Right forelimb (tissue), 1 donor: ENCODE measurements around the gene AGPS.

Source experiments
- DNase-seq: peaks from one replicate; pipeline ENCODE4 v3.0.0-alpha.2; 2018

Gene AGPS

DNA sequence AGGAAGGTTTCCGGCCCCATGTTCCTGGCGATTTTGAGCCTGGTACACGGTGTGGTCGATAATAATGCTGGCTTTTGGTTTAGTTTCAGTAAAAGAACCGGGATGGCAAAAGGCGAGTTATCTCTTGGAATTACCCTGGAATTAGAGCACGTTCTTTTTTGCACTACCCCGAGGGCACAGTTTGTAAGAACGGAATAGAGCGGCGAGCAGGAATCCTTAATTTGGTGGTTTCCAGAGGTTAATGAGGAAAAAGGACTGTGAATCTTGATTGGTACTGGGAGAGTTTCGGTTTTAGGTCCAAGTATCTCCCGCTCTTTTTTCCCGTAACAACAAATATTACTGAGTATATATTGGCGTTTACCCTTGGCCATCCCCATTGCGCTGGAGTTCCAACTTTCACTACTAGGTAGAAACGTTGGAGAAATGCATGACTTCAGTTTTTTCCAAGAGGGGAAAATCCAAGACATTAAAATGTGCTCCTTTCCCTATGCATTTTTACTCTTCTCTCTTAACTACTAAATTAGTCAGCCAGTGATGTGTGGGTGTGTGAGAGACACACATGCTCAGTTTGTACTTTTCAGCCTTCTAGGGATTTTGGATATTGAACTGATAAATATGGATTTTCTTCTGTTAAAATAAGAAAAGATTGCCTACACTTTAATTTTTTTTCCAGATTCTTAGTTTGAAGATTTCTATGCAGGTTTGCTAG lies 160.8 kb downstream of the AGPS start:
- no peak for DNase-seq

DNA sequence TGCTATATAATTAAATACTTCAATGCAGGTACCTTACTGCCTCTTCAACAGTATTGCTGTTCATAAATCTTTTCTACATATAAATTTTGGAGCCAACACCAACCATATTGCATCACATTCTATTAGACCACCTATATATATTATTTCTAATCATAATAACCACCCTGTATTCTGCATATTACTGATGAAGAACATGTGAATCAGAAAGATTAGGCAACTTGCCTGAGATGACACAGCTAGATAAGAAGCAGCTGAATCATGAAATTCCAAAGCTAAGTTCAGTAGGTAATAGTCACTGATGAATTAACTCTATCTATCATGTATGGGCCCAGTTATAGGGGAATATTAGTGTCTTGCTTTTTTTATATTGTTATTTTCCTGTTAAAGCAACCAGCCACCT lies 161.8 kb downstream of the AGPS start:
- no peak for DNase-seq

DNA sequence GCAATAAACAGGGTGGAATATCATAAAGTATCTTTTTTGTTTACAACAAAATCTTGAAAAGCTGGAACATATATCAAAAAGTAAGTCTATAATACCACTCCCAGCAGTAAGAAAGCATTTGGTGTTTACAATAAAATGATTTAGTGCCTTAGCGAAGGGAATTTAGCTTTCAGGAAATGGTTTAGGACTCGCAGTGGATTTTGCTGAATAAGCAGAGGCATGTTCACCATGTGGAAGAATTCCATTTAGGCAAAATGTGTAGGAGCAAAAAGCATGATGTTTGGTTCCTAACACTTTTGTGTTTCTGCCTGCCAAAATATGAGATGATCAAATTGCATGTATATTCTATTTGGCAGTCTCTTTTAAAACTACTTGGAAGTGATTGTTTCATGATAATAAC lies 163.6 kb downstream of the AGPS start:
- DNase-seq = no peak

DNA sequence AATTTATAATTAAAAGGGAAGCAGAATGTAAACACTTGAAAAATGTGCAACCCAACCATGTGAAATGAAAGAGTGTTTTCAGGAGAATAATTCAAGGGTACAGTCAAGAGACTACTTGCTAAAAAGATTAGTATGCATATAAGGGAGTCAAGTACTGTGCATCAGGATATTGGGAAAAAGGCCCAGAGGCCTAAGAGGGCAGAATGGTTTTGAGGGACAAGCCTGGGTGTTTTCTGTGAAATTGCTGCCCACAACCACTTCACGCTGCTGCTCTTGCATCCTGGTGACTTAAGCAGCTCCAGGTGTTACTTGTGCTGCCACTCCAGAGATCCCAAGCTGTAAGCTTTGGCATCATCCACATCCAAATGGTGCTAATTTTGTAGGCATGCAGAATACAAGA lies 165.2 kb downstream of the AGPS start:
- DNase-seq = no peak

DNA sequence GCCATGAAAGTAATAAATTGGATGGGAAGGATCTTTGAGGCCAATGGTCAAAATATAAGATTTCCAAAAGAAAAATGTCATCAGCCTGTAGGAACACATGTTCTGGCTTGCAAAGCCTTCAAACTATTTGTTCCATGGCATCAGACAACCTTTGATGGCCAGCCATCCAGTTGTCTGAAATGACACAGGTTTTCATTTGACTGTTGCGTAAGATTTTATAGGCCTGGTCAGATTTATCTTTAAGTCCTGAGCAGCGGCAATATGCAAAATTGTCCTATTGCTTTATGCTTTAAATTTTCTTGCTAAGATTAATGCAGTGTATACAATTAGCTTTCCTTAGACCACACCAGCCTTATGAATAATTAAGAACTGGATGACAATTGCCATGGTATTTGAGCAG lies 167.1 kb downstream of the AGPS start:
- no peak for DNase-seq

DNA sequence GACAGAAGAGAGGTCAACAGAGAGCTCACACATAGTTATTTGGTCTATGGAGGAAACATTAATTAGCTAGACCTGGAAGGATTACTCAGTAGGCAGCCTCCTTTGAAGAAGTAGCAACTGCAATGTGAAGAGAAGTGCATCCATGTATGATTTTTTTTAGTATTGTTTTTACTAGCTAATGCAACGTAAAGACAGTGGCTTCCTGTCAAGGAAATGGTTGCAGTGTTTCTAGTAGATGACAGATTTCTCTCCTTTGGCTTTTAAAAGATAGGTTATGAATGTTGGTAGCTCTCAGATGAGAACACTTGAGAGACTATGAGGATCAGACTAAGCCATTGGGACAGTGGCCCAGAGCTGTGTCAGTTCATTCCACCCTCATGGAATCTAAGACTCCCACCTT lies 175.8 kb downstream of the AGPS start:
- no peak for DNase-seq

DNA sequence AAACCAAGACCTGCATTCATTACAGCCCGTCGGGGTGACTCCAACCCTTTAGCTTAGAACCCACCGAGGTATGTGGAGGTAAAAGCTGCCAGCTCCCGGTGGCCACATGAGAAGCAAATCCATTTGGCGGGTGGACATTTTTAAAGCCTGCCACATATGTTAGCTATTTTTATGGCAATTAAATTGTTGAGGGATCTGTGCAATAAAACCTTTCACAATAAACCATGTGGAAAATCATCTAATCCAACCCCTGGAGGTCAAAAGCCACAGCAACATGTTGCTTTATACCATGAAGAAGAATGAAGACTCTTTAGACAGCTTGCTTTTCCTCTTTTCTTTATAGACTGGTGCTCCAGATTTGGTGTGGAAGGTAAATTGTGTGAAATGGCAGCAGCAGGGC lies 176.3 kb downstream of the AGPS start:
- no peak for DNase-seq

DNA sequence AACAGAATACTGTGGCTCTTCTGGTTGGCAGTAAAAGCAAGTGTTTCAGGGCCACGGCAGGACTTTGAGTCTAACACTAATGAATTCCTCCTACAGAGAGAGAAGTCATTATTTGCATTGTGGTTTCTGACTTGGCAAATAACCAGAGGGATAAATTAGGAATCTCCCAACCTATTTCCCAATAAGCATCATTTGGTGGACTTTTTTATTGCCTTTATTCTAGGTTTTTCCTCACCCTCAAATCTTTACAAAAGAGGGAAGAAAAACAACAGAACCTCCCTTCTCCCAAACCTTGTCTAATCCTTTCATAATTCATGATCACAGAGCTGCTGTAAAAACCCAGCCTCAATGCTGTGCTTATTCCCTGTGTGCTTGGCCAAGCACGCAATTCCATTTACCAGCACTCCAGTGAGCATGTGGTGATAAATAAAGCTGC lies 179.7 kb downstream of the AGPS start:
- DNase-seq = no peak

DNA sequence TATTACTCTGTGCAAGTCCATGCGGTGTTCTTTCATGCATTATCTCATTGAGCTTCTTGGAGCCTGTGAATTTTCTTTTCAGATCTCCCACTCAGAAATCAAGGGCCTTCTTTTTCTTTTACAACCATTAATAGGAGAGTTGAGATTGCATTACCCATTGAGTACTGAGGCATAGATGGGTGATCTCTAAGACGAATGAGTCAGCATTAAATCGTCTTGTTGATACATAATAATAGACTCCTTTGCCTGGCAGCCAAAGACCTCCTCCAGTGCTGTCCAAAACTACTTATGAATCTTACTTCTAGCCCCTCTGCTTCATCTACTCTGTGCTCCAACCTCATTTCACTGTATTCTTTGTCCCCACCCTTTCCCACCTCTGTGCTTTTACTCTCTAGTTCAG lies 180.5 kb downstream of the AGPS start:
- DNase-seq = no peak

DNA sequence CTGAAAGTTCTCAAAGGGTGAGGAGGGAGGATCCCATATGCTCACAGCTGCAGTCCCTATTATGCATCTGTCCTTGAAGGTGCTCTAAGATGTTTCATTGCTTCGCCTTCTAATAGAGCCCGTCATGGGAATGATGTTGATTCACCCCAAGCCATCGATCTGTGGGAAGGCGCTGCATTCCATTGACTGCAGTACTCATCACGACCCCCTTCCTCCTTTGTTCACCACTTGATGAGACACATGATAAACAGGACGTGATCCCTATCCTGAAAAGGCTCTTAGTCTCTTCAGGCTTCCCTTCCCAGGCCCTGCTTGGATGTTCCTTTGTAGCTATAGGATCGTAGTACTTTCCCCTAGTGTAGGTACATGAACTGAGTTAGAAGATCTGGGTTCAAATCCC lies 181.8 kb downstream of the AGPS start:
- no peak for DNase-seq

DNA sequence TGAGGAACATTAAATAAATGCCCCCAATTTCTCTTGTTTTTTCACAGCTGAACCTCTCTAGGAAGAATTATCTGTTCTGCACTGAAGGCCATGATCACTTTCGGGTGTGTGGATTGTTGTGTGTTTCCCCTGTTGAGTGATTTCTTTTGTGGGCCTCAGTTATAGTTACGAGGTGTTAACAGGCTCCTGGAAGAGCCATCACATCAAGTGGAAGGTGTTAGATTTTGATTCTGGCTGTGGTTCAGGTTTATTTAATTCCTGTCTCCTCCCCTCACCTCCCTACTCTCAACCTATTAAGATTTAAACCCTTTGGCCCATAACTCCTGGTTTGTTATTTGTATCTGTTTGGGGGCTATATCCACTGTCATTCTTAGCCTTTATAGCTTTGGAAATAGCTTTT lies 182.8 kb downstream of the AGPS start:
- DNase-seq = no peak

DNA sequence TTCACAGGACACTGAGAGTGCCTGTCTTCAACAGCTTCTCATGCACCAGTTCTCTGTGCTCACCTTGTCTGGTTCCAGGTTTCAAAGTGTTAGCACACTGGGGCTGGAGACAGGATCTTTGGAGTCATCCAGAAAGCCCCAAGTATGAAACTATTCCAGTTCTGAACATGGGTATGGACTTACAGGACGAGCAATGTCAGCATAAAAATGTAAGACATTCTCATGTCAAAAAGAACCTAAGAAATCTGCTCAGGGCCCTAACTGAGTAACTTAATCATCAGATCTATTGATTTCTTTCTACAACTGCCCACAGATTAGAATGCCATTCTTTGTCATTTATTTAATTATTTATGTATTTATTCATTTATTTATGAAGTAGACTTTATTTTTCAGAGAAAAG lies 184.5 kb downstream of the AGPS start:
- DNase-seq = no peak

DNA sequence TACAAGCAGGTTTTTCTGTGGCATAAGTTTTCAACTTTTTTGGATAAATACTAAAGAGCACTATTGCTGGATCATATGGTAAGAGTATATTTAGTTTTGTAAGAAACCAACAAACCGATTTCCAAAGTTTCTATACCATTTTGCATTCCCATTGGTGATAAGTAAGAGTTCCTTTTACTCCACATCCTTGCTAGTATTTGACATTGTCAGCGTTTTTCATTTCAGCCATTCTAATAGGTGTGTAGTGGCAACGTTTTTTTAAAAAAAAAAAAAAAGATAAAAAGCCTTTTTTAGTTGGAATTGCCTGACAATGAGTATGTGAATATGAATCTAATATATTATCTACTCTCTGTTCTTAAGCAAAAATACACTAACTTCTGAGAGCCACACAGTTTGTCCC lies 185.9 kb downstream of the AGPS start:
- no peak for DNase-seq

DNA sequence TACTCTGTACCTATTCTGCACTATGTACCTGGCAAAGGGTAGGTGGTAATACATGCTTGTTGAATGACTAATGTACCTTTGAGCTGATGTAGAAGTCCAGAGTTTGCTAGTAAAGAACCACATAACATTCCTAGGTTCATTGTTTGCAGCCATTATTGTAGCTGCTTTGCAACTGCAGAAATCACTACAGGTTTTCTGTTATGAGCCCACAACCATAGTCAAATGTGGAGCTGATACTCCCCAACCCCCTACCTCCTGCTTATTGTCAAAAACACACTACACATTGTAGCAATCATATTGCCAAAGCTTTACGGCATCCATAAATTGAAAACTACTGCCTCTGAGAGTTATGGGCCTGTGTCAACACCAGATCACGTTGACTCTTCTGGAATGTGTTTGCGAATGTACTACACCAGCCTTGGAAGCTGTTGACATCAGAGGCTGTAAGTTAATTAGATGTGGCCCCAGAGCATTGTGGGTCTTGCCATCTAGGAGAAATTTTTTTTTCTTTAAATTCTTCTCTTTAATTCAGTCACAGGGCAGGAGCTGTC lies 187.0 kb downstream of the AGPS start:
- no peak for DNase-seq

DNA sequence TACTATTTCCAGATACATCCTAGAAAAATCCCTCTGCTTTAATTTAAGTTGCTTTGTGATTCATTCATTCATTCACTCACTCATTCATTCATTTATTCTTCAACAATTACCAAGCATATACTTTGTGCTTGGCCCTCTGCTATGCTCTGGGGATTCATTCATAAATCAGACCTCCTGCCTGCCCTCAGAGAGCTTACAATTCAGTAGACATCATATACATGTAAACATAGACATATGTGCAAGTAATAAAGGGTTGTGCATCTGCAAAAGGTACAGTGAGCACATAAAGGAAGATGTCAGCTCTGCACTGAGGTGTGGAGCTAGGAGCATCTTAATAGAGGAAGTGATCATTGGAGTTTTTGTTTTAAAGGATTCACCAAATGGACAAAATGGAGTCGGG lies 189.4 kb downstream of the AGPS start:
- no peak for DNase-seq

DNA sequence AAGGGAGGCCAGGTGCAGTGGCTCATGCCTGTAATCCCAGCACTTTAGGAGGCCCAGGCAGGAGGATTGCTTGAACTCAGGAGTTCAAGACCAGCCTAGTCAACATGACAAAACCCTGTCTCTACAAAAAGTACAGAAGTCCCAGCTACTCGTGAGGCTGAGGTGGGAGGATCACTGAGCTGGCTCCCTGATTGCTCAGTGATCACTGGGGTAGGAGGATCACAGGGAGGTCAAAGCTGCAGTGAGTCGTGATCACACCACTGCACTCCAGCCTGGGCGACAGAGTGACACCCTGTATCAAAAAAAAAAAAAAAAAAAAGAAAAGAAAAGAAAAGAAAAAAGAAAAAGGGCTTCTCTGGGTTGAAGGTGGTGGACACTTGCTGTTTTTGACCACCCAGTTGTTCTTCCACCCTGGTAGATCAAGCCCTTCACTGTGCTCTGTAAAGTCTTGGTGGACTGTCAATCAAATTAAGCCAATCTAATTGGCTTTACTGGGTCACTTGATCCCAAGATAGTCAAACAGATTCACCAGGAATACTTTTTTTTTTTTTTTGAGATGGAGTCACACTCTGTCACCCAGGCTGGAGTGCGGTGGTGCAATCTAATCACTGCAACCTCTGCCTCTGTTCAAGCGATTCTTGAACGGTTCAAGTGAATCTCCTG lies 191.6 kb downstream of the AGPS start:
- DNase-seq = no peak

DNA sequence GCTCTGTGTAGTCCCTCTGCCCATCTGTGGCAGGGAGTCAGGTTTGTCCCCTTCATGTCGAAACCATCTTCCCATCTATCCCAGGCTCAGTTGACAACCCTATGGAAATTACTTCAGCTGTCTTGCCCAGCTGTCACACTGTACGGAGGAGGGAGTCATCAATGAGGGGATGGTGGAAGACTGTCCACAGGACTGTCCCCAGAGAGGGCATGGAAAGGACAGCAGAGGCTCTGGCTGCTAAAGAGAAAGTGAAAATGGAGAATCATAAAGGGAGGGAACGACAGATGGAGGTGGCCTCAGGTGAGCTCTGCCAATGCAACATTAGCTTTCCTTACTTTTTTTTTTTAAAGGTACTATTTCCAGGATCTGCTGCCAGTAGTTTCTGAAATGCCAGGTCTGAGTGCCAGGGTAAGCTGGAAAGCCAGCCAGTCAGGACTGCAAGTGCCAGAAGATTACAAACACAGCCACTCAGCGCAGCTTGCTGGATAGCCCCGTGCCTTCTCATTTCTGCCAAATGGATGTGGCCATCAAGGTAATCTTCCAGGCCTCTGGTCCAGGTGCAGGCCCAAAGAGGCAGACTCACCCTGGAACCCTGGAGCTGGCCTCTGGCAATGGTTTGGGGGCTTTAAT lies 192.8 kb downstream of the AGPS start:
- peak; percentile 48 for DNase-seq

DNA sequence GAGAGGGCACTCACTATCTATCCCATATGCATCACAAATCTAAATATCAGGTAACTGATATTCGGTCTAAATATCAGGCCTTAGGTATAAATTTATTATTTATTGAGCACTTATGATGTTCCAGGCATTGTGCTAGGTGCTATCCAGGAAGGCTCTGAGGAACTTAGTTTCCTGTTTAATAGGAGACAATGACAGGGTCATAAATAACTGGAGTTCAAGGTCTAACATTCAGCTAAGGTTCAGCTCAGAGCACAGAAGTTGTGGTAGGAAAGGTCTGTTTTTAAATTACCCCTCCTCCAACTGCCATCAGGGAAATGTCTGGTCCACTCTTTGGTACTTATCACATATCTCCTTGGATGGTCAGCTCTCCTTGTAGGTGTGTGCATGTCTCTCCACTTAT lies 193.6 kb downstream of the AGPS start:
- DNase-seq = no peak

DNA sequence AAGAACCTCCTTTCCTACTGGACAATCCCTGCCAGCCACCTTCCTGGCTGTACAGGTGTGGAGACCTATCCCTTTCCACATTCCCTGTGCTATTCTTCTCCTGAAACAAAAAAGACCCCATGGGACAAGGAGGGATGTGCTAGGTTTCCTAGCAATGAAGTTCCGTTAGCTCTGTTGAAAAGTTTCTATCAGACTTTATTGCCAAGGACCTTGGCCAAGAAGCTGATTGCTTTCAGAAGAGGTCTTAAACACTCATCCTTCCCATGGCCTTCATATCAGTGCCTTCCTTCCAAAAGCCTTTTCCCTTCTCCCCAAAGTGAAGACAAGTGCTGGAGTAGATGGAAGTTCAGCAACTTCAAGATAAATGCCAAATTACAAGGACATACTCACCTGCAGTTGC lies 194.8 kb downstream of the AGPS start:
- DNase-seq = no peak

DNA sequence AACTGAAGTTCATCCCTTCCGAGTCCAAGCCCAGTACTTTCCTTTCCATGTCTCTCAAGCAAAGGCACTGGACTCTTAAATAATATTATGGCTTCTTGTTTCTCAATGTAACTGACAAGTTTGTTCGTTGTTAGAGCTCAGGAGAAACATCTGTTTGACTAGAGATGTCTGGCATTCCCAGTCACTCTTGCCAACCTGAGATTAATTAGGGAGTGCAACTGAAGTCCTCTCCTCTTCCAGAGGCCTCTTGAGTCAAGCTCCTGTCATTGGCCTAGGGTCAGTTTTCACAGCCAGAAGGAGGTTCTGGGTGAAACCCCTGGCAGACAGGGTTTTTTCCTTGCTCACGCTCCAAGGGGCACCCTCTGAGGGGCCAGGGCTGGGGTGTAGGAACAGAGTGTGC lies 196.1 kb downstream of the AGPS start:
- DNase-seq = no peak

DNA sequence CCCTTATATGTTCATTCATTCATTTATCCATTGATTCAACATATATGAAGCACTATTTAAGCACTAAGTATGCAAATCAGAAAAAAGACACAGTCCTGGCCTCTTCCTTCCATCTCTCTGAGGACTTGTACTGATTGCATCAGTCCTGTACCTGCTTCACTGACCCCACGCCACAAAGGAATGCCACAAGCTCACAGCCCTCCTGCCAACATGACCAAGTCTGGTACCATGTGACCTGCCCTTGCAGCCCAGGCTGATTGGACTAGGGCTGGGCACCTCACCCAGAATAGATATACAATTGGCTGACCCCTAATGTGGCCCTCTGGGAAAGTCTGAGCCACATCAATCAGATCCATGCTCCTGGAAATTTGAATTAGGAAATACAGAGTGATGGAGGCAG lies 196.6 kb downstream of the AGPS start:
- no peak for DNase-seq

DNA sequence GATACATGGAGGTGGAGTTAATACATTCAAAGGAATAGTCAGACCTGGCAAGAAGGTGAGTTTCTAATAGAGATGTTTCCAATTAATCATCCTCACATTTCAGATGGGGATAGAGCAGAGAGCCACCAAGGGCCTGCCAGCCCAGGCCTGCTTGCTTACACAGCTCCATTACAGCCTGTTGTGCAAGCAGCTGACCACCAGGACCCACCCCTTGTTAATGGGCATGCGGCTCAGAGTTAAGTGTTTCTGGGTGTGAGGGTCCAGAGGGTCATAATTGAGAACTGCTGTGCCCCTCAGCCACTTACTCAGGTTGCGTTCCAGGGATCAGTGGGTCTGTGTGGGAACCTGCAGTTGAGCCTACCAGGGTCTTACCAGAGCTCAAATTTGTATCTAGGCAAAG lies 199.8 kb downstream of the AGPS start:
- DNase-seq = no peak

DNA sequence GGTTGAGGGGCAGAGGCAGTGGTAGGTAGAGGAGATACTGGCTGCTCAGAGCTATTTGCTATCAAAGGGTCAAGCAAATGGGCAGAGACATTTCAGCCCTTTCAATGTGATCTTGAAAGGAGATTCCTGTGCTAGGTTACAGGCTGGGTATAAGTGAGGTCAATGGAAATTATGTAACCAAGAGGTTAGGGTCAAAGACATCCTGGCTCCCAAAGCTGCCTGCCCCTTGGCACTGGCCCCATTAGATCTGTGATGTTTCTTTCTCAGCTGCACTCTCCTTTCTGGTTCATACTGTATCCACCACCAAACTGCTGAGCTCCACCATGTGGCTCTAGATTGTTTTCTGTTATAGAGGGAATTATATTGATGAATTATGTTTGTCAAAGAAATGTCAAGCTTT lies 200.4 kb downstream of the AGPS start:
- DNase-seq = no peak

DNA sequence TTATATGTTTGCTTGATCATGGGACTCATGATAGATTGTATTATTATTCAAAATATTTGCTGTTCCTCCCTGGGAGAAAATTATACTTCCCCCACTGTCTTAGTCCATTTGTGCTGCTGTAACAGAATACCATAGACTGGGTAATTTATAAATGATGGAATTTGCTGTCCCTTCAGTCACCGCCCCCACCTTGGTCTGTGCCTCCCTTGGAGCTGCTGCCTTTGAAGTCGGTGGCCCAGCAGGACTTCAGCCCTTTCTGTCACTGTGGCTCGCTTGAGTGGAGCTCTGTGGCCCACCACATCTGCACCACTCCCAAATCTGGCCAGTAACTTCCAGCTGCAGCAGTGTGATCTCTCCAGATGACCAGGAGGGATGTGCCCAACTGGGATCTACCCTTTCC lies 200.8 kb downstream of the AGPS start:
- no peak for DNase-seq
